HG03135 (cell line): Measurements from ENCODE around the gene MYOD1.

ENCODE experiments used
- ATAC-seq: cut with Tn5 transposase; IDR thresholded peaks from one replicate; pipeline ENCODE4 v1.9.1; 2021; ENCODE audit warnings: mild to moderate bottlenecking, moderate library complexity; ENCODE audit not compliant: unreplicated experiment

The MYOD1 gene

GRCh38 chr11:17733261-17733660 lies 13.9 kb downstream of the MYOD1 start:
- ATAC-seq: no peak

GRCh38 chr11:17734418-17734911 lies 15.1 kb downstream of the MYOD1 start, which contains the start of gene KCNC1:
Gene KCNC1 (plus strand): TSS chr11:17734781. CDS start chr11:17736003, 1,222 bp downstream.
- ATAC-seq: no peak

- no peak for ATAC-seq
These were observed 15.8 kb downstream of the MYOD1 start for GRCh38 chr11:17734986-17735817.

GRCh38 chr11:17735818-17736578 lies 16.6 kb downstream of the MYOD1 start:
- no peak for ATAC-seq

- ATAC-seq: no peak
These were observed 17.2 kb downstream of the MYOD1 start for GRCh38 chr11:17736579-17736893.

- ATAC-seq: no peak
These were observed 17.8 kb downstream of the MYOD1 start for GRCh38 chr11:17736930-17737817.

GRCh38 chr11:17738151-17738973 lies 19.0 kb downstream of the MYOD1 start:
- ATAC-seq: no peak

- no peak for ATAC-seq
These were observed 20.6 kb downstream of the MYOD1 start for GRCh38 chr11:17739945-17740338.

GRCh38 chr11:17740649-17741235 lies 21.4 kb downstream of the MYOD1 start:
- ATAC-seq: no peak

- ATAC-seq: no peak
These were observed 22.1 kb downstream of the MYOD1 start for GRCh38 chr11:17741487-17741886.

- no peak for ATAC-seq
These were observed 22.6 kb downstream of the MYOD1 start for GRCh38 chr11:17742019-17742418.

- no peak for ATAC-seq
These were observed 23.8 kb downstream of the MYOD1 start for GRCh38 chr11:17743026-17743807.

- no peak for ATAC-seq
These were observed 24.4 kb downstream of the MYOD1 start for GRCh38 chr11:17743808-17744119.

- ATAC-seq: no peak
These were observed 25.0 kb downstream of the MYOD1 start for GRCh38 chr11:17744151-17744940.

GRCh38 chr11:17745023-17745772 lies 25.8 kb downstream of the MYOD1 start:
- no peak for ATAC-seq

- ATAC-seq: no peak
These were observed 26.7 kb downstream of the MYOD1 start for GRCh38 chr11:17746096-17746495.

GRCh38 chr11:17747131-17747955 lies 28.0 kb downstream of the MYOD1 start:
- ATAC-seq: no peak
